DOHH2 (cell line): Measurements from ENCODE around the gene CACNA1E.

Experiments
- H3F3A ChIP-seq: fragments of 200-600 bp; sonication (generic), shearing (Covaris generic); 2 replicates; pipeline ENCODE4 v1.6.0; 2016; ENCODE audit warnings: antibody characterized with exemption, mild to moderate bottlenecking; ENCODE audit not compliant: control insufficient read depth, insufficient read depth
- H3K27ac ChIP-seq: fragments of 200-600 bp; sonication (generic); 2 replicates; pipeline ENCODE4 v1.5.1; 2014; ENCODE audit warnings: low read depth, mild to moderate bottlenecking, low read length, moderate library complexity
- H3K27me3 ChIP-seq: fragments of 200-600 bp; sonication (generic); 2 replicates; pipeline ENCODE4 v1.6.1; 2014; ENCODE audit warnings: mild to moderate bottlenecking, low read length, mixed read lengths; ENCODE audit not compliant: control insufficient read depth
- H3K36me3 ChIP-seq: fragments of 200-600 bp; sonication (generic); 2 replicates; pipeline ENCODE4 v1.6.1; 2014; ENCODE audit warnings: mild to moderate bottlenecking, low read length, moderate library complexity, mixed read lengths; ENCODE audit not compliant: control insufficient read depth
- H3K4me1 ChIP-seq: fragments of 200-600 bp; sonication (generic); 2 replicates; pipeline ENCODE4 v1.6.1; 2014; ENCODE audit warnings: mild to moderate bottlenecking, low read length, mixed read lengths; ENCODE audit not compliant: control insufficient read depth
- H3K4me2 ChIP-seq: fragments of 200-600 bp; sonication (generic); 2 replicates; pipeline ENCODE4 v1.6.0; 2014; ENCODE audit warnings: mild to moderate bottlenecking, low read length, moderate library complexity
- H3K4me3 ChIP-seq: fragments of 200-600 bp; sonication (generic); 2 replicates; pipeline ENCODE4 v1.5.1; 2014; ENCODE audit warnings: mild to moderate bottlenecking, low read length, mixed read lengths
- H3K79me2 ChIP-seq: fragments of 200-600 bp; sonication (generic); 2 replicates; pipeline ENCODE4 v1.6.1; 2014; ENCODE audit warnings: mild to moderate bottlenecking, low read length, mixed read lengths; ENCODE audit not compliant: control insufficient read depth
- H3K9me2 ChIP-seq: fragments of 200-600 bp; sonication (generic); replicated peaks from 2 replicates; pipeline ENCODE4 v1.6.1; 2014; ENCODE audit warnings: mild to moderate bottlenecking, low read length, mixed read lengths; ENCODE audit not compliant: control insufficient read depth
- H3K9me3 ChIP-seq: fragments of 200-600 bp; sonication (generic); 2 replicates; pipeline ENCODE4 v1.6.1; 2014; ENCODE audit warnings: antibody characterized with exemption, low read length, mixed read lengths; ENCODE audit not compliant: control insufficient read depth, insufficient read depth
- H4K20me1 ChIP-seq: fragments of 200-600 bp; sonication (generic); 2 replicates; pipeline ENCODE4 v1.6.0; 2014; ENCODE audit warnings: low read depth, mild to moderate bottlenecking, antibody characterized with exemption, low read length, moderate library complexity; ENCODE audit not compliant: control insufficient read depth, insufficient read depth
- EZH2phosphoT487 ChIP-seq: fragments of 200-600 bp; sonication (generic); IDR thresholded peaks from 2 replicates; pipeline ENCODE4 v1.6.1; 2017; ENCODE audit warnings: borderline replicate concordance, mild to moderate bottlenecking, antibody characterized with exemption, low read length, moderate library complexity, mixed read lengths
- TF ChIP-seq, protein P1 (sequence below): fragments of 200-600 bp; sonication (generic); IDR thresholded peaks from one replicate; pipeline ENCODE4 v1.5.1; 2014; ENCODE audit warnings: antibody characterized with exemption, mild to moderate bottlenecking, low read depth, low read length; ENCODE audit not compliant: poor library complexity, severe bottlenecking

Gene CACNA1E

DNA sequence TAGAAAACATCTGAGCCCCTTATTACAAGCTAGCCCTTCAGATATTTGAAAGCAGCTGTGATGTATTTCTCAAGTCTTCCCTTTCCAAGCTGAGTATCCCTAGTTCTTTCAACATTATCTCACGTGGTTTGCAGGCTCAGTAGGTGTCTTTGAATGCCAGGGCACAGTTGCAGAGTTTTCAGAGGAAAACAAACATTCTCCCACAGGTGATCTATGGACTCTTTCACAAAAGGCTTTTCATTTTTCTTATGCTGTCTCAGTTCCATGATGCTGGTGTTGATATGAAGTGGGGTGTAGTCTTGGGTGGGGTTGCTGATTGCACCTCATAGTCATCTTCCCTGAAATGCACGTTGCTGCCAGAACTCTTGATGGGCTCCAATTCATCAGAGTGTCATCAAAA is 17.3 kb downstream of the CACNA1E start:
- no peaks in the 10 kb centered on the region for H3K4me1 ChIP-seq
- no peak overlapping the region for H3K4me2 ChIP-seq
- H4K20me1 ChIP-seq: no peaks in the 10 kb centered on the region
- H3K27me3 ChIP-seq: peaks cover 5% of the 10 kb centered on the region; the same call in 1 of the 2 replicates
- H3K36me3 ChIP-seq: no peaks in the 10 kb centered on the region
- no peak overlapping the region for H3K27ac ChIP-seq
- TF ChIP-seq, protein P1, sequence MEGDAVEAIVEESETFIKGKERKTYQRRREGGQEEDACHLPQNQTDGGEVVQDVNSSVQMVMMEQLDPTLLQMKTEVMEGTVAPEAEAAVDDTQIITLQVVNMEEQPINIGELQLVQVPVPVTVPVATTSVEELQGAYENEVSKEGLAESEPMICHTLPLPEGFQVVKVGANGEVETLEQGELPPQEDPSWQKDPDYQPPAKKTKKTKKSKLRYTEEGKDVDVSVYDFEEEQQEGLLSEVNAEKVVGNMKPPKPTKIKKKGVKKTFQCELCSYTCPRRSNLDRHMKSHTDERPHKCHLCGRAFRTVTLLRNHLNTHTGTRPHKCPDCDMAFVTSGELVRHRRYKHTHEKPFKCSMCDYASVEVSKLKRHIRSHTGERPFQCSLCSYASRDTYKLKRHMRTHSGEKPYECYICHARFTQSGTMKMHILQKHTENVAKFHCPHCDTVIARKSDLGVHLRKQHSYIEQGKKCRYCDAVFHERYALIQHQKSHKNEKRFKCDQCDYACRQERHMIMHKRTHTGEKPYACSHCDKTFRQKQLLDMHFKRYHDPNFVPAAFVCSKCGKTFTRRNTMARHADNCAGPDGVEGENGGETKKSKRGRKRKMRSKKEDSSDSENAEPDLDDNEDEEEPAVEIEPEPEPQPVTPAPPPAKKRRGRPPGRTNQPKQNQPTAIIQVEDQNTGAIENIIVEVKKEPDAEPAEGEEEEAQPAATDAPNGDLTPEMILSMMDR: no peak
- no peak for TF ChIP-seq EZH2phosphoT487
- H3K9me2 ChIP-seq: no peaks in the 10 kb centered on the region
- H3K9me3 ChIP-seq: no peaks in the 10 kb centered on the region
- no peaks in the 10 kb centered on the region for H3K79me2 ChIP-seq
- no peaks in the 10 kb centered on the region for H3F3A ChIP-seq
- H3K4me3 ChIP-seq: no peak overlapping the region

DNA sequence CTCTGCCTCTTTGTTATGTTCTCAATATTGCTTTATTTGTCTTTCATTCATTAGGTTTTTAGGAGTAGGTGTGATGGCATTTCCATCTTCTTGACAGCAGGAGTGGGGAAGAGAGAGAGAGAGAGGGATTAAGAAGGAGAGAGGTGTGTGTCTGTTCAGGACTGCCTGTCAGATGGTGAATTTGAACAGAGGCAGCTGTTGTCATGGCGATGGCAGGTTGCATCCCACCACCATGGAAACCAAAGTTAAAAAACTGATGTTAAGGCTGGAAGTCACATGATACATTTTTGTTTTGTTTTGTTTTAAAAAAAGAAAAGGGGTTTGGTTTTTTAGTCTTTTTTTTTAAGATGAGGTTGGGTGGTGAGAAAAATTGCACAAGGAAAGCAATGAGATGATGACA is 18.3 kb downstream of the CACNA1E start:
- Histone ChIP-seq H3K9me2 (no peaks in the 10 kb centered on the region), H3K27me3 (peaks cover 5% of the 10 kb centered on the region; the same call in 1 of the 2 replicates), H3F3A (no peaks in the 10 kb centered on the region), H4K20me1 (no peaks in the 10 kb centered on the region), H3K4me1 (no peaks in the 10 kb centered on the region), H3K4me3 (no peak overlapping the region), H3K9me3 (no peaks in the 10 kb centered on the region), H3K36me3 (no peaks in the 10 kb centered on the region), H3K4me2 (no peak overlapping the region), H3K27ac (no peak overlapping the region), H3K79me2 (no peaks in the 10 kb centered on the region)
- TF ChIP-seq, protein P1: no peak
- no peak for TF ChIP-seq EZH2phosphoT487

DNA sequence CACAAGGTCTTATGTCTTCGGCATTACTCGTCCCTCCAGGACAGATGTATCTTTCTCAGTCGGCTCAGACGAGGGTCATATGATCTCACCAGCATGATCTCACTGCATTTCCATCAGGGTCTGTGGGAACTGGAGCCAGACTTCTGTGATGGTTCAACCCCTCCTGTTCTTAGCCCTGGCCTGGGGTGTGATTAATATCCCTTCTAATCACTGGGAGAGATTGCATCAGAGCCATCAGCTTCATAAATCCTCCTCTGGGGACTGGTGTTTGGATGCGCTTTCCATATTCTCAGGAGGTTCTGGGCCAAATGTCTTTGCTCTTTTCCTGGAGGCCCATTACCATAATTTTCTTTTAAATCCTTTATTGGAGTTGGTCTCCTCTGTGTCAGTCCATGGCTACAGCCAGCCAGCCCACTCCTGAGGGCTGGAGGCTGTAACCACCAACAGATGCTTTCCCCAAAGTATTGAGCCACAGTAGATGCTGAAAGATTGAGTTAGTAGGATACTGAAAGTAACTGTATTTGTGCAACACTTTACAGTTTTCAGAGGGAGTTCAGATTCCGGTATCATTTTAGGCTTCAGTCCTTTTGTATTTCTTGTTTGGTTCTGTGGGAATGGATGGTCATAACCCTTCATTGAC is 20.0 kb downstream of the CACNA1E start:
- H3K27ac ChIP-seq: no peak overlapping the region
- H3K4me3 ChIP-seq: no peak overlapping the region
- no peaks in the 10 kb centered on the region for H3K4me1 ChIP-seq
- no peaks in the 10 kb centered on the region for H4K20me1 ChIP-seq
- no peak for TF ChIP-seq EZH2phosphoT487
- TF ChIP-seq, protein P1: no peak
- no peaks in the 10 kb centered on the region for H3F3A ChIP-seq
- no peaks in the 10 kb centered on the region for H3K79me2 ChIP-seq
- H3K9me3 ChIP-seq: no peaks in the 10 kb centered on the region
- H3K9me2 ChIP-seq: no peaks in the 10 kb centered on the region
- no peak overlapping the region for H3K4me2 ChIP-seq
- no peaks in the 10 kb centered on the region for H3K36me3 ChIP-seq
- H3K27me3 ChIP-seq: peaks cover 5% of the 10 kb centered on the region; the same call in 1 of the 2 replicates
